Measurements from ENCODE around the gene GRM3.

Gene GRM3

DNA sequence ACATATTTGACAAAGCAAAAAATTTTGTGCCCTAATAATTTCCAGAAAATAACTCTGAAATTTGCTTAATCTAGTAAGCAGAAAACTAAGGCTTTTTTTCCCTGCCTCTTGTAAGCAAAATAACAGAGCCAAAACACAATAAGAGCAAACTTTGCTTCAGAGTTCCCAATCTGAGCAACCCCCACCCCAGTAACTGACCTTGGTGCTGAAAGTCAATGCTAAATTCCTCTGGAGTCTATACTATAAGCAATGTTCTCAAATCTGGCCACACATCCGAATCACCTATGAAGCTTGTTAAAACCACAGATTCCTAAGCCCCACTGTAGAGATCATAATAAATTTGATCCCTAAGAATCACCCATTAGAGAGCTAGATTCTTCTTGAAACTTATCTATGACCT, 265.2 kb downstream of the GRM3 start:
- no peak for DNase-seq

DNA sequence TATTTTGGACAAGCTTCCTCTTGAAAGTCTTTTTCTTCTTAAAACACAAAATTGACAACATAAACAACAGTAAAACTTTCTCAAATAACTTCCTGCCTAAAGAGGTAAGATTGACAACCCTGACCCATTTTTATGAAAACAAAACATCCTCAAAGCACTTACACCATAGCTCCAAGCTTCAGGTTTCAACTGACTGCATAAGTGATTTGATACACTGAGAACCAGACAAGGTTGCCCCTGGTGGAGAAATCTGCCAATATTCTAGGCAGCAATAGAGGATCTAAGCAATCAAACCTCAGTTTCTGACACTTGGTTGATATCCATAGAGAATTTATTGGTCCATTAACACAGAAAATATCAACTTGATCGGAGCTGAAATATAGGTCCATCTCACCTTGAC, 267.9 kb downstream of the GRM3 start:
- DNase-seq, result no peak

DNA sequence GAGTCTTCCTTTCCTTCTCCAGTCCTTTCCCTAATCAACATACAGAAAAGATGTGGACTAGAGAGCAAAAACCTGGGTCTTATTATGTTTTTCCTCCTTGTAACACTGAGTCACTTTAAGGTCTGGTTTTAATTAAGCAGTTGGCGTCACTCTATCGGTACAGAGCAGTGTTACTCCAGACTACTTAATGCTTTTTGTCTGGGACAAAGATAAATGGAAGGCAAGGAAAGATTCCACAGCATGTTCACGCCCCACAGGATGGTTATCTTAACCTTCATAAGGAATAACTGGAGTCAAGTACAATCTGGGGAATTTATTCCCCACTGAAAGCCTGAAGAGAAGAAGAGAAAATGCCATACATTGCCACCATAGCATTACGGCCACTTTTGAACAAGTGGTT, 270.0 kb downstream of the GRM3 start:
- DNase-seq, result no peak
